Effector memory CD4-positive, alpha-beta T cell (primary cell): ENCODE measurements around the gene HDAC7.
"Not testable (repeated sequence)": the region's sequence is repeated elsewhere in the genome, so short reads cannot be mapped to it uniquely, and the experiment has no call there.

Experiments used
- DNase-seq, 3 donors: peaks; one replicate each; pipeline ENCODE4 v3.0.0-alpha.2; 2020
- H3K27ac ChIP-seq: 2 replicates; pipeline ENCODE4 v1.7.0; 2013; ENCODE audit warnings: mild to moderate bottlenecking, low read length, moderate library complexity; ENCODE audit not compliant: insufficient read depth, poor library complexity, severe bottlenecking
- H3K27me3 ChIP-seq: replicated peaks from 2 replicates; pipeline ENCODE4 v1.7.0; 2013; ENCODE audit warnings: mild to moderate bottlenecking, low read length; ENCODE audit not compliant: insufficient read depth, control insufficient read depth, poor library complexity, severe bottlenecking
- H3K36me3 ChIP-seq: 2 replicates; pipeline ENCODE4 v1.7.0; 2013; ENCODE audit warnings: mild to moderate bottlenecking, low read length, moderate library complexity; ENCODE audit not compliant: control insufficient read depth, insufficient read depth
- H3K4me1 ChIP-seq: 2 replicates; pipeline ENCODE4 v1.7.0; 2013; ENCODE audit warnings: low read length, mild to moderate bottlenecking; ENCODE audit not compliant: control insufficient read depth, insufficient read depth, poor library complexity, severe bottlenecking
- H3K4me3 ChIP-seq: 2 replicates; pipeline ENCODE4 v1.7.0; 2013; ENCODE audit warnings: low read length, low read depth, mild to moderate bottlenecking; ENCODE audit not compliant: insufficient read depth, poor library complexity, severe bottlenecking
- H3K9me3 ChIP-seq: 2 replicates; pipeline ENCODE4 v1.7.0; 2013; ENCODE audit warnings: mild to moderate bottlenecking, low read length, moderate library complexity; ENCODE audit not compliant: control insufficient read depth

Gene HDAC7

GRCh38 chr12:47820631-47821345, 1.1 kb upstream of the HDAC7 start:
- H3K36me3 ChIP-seq = no peaks in the 10 kb centered on the region
- H3K4me3 ChIP-seq = peak overlapping the region; percentile 58
- no peaks in the 10 kb centered on the region for H3K9me3 ChIP-seq
- peaks cover 68% of the 10 kb centered on the region for H3K4me1 ChIP-seq
- H3K27ac ChIP-seq = peak overlapping the region; percentile 86
- H3K27me3 ChIP-seq = no peaks in the 10 kb centered on the region
- no peak for DNase-seq

- Histone ChIP-seq H3K27me3 (no peaks in the 10 kb centered on the region), H3K27ac (peak overlapping the region; percentile 86), H3K4me1 (peaks cover 68% of the 10 kb centered on the region), H3K4me3 (peak overlapping the region; percentile 69), H3K9me3 (no peaks in the 10 kb centered on the region), H3K36me3 (no peaks in the 10 kb centered on the region)
- no peak for DNase-seq
Measured at GRCh38 chr12:47819138-47819895, 386 bp downstream of the HDAC7 start.

GRCh38 chr12:47818467-47819137, 1.1 kb downstream of the HDAC7 start:
- Histone ChIP-seq H3K27ac (peak overlapping the region; percentile 86), H3K4me3 (peak overlapping the region; percentile 69), H3K27me3 (no peaks in the 10 kb centered on the region), H3K36me3 (no peaks in the 10 kb centered on the region), H3K9me3 (no peaks in the 10 kb centered on the region), H3K4me1 (peaks cover 69% of the 10 kb centered on the region)
- no peak for DNase-seq

GRCh38 chr12:47818007-47818376, 1.7 kb downstream of the HDAC7 start:
- peak overlapping the region; percentile 86 for H3K27ac ChIP-seq
- DNase-seq = no peak
- H3K9me3 ChIP-seq = no peaks in the 10 kb centered on the region
- H3K36me3 ChIP-seq = no peaks in the 10 kb centered on the region
- H3K4me3 ChIP-seq = peak overlapping the region; percentile 69
- no peaks in the 10 kb centered on the region for H3K27me3 ChIP-seq
- H3K4me1 ChIP-seq = peaks cover 68% of the 10 kb centered on the region

GRCh38 chr12:47817272-47818006, 2.3 kb downstream of the HDAC7 start:
- Histone ChIP-seq H3K4me3 (peak overlapping the region; percentile 69), H3K27ac (peak overlapping the region; percentile 86), H3K4me1 (peaks cover 70% of the 10 kb centered on the region), H3K27me3 (no peaks in the 10 kb centered on the region), H3K9me3 (no peaks in the 10 kb centered on the region), H3K36me3 (no peaks in the 10 kb centered on the region)
- no peak for DNase-seq

- DNase-seq = no peak
- peaks cover 78% of the 10 kb centered on the region for H3K4me1 ChIP-seq
Measured at GRCh38 chr12:47816403-47817271, 3.1 kb downstream of the HDAC7 start.

GRCh38 chr12:47815447-47815846, 4.3 kb downstream of the HDAC7 start:
- not testable (repeated sequence) for H3K9me3 ChIP-seq, H3K4me3 ChIP-seq, DNase-seq, H3K36me3 ChIP-seq, H3K27me3 ChIP-seq
- Histone ChIP-seq H3K4me1 (peaks cover 81% of the 10 kb centered on the region), H3K27ac (peak overlapping the region; percentile 98)

More at GRCh38 chr12:47816403-47817271, 3.1 kb downstream of the HDAC7 start:
- H3K27me3 ChIP-seq = no peaks in the 10 kb centered on the region
- no peaks in the 10 kb centered on the region for H3K36me3 ChIP-seq
- H3K27ac ChIP-seq = peak overlapping the region; percentile 86
- no peaks in the 10 kb centered on the region for H3K9me3 ChIP-seq
- H3K4me3 ChIP-seq = peak overlapping the region; percentile 69

- no peaks in the 10 kb centered on the region for H3K9me3 ChIP-seq
- H3K4me1 ChIP-seq = peaks cover 84% of the 10 kb centered on the region
- H3K4me3 ChIP-seq = no peak overlapping the region
- no peak for DNase-seq
- no peaks in the 10 kb centered on the region for H3K27me3 ChIP-seq
- peak overlapping the region; percentile 98 for H3K27ac ChIP-seq
- H3K36me3 ChIP-seq = no peaks in the 10 kb centered on the region
Measured at GRCh38 chr12:47814539-47815170, 5.0 kb downstream of the HDAC7 start.
